Measurements from ENCODE around the gene DPH6.

DNA sequence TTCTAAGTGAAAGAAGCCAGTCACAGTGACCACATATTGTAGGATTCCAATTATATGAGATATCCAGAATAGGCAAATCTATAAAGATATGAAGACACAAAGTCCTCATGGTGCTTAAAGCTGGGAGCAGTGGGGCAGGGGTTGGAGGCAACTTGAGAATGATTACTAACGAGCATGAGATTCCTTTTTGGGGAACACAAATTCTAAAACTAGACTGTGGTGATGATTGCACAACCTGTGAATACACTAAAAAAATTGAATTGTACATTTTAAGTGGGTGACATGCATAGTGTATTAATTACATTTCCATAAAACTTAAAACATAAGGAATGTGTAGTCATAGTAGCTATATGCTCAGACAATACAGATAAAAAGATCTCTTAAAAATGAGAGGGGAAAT lies 103.2 kb downstream of the DPH6 start:
- TF ChIP-seq POLR2AphosphoS5 (IDR thresholded peaks at IDR 0.05; ENCODE audit: borderline replicate concordance, low read depth, low read length) = no peak
- no peak for TF ChIP-seq EZH2 (IDR thresholded peaks at IDR 0.05)
